Transverse colon (tissue), 4 donors: ENCODE measurements around the gene OSBPL10. TPM values are rescaled to one million over a fixed set of nuclear protein-coding genes. Genes with fewer than 3 reads are reported as not detected.

Experiments used
- DNase-seq: peaks from one replicate; pipeline ENCODE4 v3.0.0-alpha.2; 2019
- H3K27ac ChIP-seq, 4 donors: fragments of 200-600 bp; sonication (generic); 2 replicates each; pipeline ENCODE4 v1.5.1; 2016 to 2018; ENCODE audit warnings: inconsistent platforms in 4 of 4
- H3K27me3 ChIP-seq: fragments of 200-600 bp; sonication (generic); 2 replicates; pipeline ENCODE4 v1.5.1; 2017; ENCODE audit warnings: inconsistent platforms
- H3K36me3 ChIP-seq, 4 donors: fragments of 200-600 bp; sonication (generic); 2 replicates each; pipeline ENCODE4 v1.5.1; 2017 to 2019; ENCODE audit warnings: inconsistent platforms in 4 of 4
- H3K4me1 ChIP-seq, 4 donors: fragments of 200-600 bp; sonication (generic); 2 replicates each; pipeline ENCODE4 v1.5.1; 2017 to 2020; ENCODE audit warnings: inconsistent platforms in 4 of 4
- H3K4me3 ChIP-seq, 4 donors: fragments of 200-600 bp; sonication (generic); 1 replicate in 1 of 4; 2 replicates in 3 of 4; pipeline versions ENCODE4 v1.5.1 to v1.6.1; 2017 to 2019; ENCODE audit warnings: inconsistent platforms in 4 of 4
- H3K9me3 ChIP-seq, 2 donors: fragments of 200-600 bp; sonication (generic); 2 replicates each; pipeline ENCODE4 v1.5.1; 2017 to 2019; ENCODE audit warnings: inconsistent platforms in 2 of 2
- EP300 ChIP-seq: sonication (generic); formaldehyde crosslinking; IDR thresholded peaks from one replicate; pipeline ENCODE4 v1.6.1; 2017; ENCODE audit warnings: antibody characterized with exemption, low read depth
- POLR2A ChIP-seq: fragments of 450-650 bp; IDR thresholded peaks from one replicate; pipeline ENCODE4 v1.6.1; 2016; ENCODE audit warnings: antibody characterized with exemption, mild to moderate bottlenecking, moderate library complexity
- POLR2AphosphoS5 ChIP-seq, 3 donors: sonication (generic); formaldehyde crosslinking; IDR thresholded peaks; one replicate each; pipeline ENCODE4 v1.6.1; 2016; ENCODE audit warnings: antibody characterized with exemption in 3 of 3
- WGBS, 2 donors: methylation state at CpG; one replicate each; pipeline ENCODE4 v1.1.5; 2018; ENCODE audit warnings: low coverage in 1 of 2; 5-methylcytosine and 5-hydroxymethylcytosine counted together
- in situ Hi-C, 4 donors: fragments of 200-750 bp; cut with MboI; loops; one replicate each; pipeline versions ENCODE4 v1.15.0 to v1.15.1; 2017; ENCODE audit warnings: low sequenced_read_pairs in 3 of 4, low pct_ligation_motif_present in 1 of 4, low pct_unique_long_range_greater_than_20kb in 1 of 4
- intact Hi-C: fragments of 100-400 bp; cut with DNase I; formaldehyde crosslinking; loops from one replicate; pipeline ENCODE4 v1.15.1; 2023; ENCODE audit warnings: low total_unique reads
- total RNA-seq, 4 donors: library from RNA; depleted of rRNA; stranded (reverse); fragments of >200 nt; gene quantifications; one replicate each; pipeline ENCODE4 v1.1.0, GENCODE V29; 2016
- TF ChIP-seq, protein P1 (sequence below), 5 experiments: fragments of 200-600 bp in 3 of 5; fragments of 450-650 bp in 2 of 5; sonication (generic) in 3 of 5; IDR thresholded peaks; 1 replicate in 2 of 5; 2 replicates in 3 of 5; pipeline ENCODE4 v1.5.1; 2016 to 2017; ENCODE audit warnings: antibody characterized with exemption in 5 of 5, inconsistent platforms in 3 of 5, mild to moderate bottlenecking in 2 of 5, moderate library complexity in 1 of 5

Gene OSBPL10
- total RNA-seq, 4 donors from 2014 or later: 10.0 to 34.8 (median 19.5) TPM

DNA sequence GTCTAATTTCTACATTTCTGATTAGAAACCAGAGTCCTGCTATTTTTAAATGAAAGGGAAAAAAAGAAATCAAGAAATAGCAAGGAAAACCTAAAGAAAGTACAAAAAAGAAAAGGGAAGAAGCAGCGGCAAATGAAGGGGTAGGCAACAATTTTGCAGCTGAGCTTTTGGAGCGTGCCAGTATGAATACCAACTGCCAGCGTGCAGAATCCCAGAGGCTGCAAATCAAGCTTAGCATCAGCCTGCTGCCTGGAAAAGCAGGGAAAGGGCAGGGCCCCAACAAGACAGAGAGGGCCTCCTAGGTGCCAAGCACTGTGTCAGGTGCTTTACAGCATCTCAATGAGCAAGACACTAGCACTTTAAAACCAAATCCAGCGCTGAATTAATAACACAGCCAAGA lies 271.5 kb downstream of the OSBPL10 start:
- intact Hi-C loops: no loop called here
- no peaks in the 10 kb centered on the region for H3K36me3 ChIP-seq
- no peaks in the 10 kb centered on the region for H3K9me3 ChIP-seq
- WGBS, 2 donors: 94% methylated on average over 4 of the region's 4 CpGs; no CpG with 5 or more reads in 1 of the 2 donors
- in situ Hi-C loops: no loop called here
- H3K4me3 ChIP-seq: no peak overlapping the region
- no peak overlapping the region for H3K27ac ChIP-seq
- no peaks in the 10 kb centered on the region for H3K27me3 ChIP-seq
- H3K4me1 ChIP-seq: peaks cover 0 to 12% (median 3%) of the 10 kb centered on the region in 4 donors
- no peak for DNase-seq
- TF ChIP-seq EP300: no peak
- TF ChIP-seq, protein P1, sequence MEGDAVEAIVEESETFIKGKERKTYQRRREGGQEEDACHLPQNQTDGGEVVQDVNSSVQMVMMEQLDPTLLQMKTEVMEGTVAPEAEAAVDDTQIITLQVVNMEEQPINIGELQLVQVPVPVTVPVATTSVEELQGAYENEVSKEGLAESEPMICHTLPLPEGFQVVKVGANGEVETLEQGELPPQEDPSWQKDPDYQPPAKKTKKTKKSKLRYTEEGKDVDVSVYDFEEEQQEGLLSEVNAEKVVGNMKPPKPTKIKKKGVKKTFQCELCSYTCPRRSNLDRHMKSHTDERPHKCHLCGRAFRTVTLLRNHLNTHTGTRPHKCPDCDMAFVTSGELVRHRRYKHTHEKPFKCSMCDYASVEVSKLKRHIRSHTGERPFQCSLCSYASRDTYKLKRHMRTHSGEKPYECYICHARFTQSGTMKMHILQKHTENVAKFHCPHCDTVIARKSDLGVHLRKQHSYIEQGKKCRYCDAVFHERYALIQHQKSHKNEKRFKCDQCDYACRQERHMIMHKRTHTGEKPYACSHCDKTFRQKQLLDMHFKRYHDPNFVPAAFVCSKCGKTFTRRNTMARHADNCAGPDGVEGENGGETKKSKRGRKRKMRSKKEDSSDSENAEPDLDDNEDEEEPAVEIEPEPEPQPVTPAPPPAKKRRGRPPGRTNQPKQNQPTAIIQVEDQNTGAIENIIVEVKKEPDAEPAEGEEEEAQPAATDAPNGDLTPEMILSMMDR (IDR thresholded peaks at IDR 0.05): no peak
- TF ChIP-seq POLR2A: no peak
- no peak for TF ChIP-seq POLR2AphosphoS5 (IDR thresholded peaks at IDR 0.05)

DNA sequence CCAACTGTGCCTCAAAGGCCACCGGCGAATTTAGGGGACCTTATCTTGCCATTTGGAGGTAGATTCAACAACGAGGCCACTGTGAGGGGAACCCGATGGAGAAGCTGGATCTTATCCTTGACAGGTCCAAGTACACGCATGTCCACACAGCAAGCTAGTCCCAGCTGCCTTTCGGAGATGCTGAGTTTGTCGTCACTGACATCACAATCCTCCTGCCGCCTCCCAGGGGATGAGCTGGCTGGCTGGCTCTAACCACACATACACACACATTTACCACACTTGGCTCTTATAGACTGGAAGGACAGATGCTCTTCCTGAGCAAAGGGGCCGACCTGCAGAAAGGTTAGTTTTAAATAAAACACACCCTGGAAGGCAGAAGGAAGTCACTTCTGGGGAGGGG lies 272.1 kb downstream of the OSBPL10 start:
- no peak overlapping the region for H3K27ac ChIP-seq
- no peaks in the 10 kb centered on the region for H3K9me3 ChIP-seq
- peaks cover 0 to 14% (median 3%) of the 10 kb centered on the region in 4 donors for H3K4me1 ChIP-seq
- intact Hi-C loops: no loop called here
- no peak overlapping the region for H3K4me3 ChIP-seq
- TF ChIP-seq POLR2AphosphoS5 (IDR thresholded peaks at IDR 0.05): no peak
- H3K27me3 ChIP-seq: no peaks in the 10 kb centered on the region
- DNase-seq: no peak
- in situ Hi-C loops: no loop called here
- WGBS, 2 donors: 75% methylated on average over 9 of the region's 9 CpGs; no CpG with 5 or more reads in 1 of the 2 donors
- no peaks in the 10 kb centered on the region for H3K36me3 ChIP-seq

DNA sequence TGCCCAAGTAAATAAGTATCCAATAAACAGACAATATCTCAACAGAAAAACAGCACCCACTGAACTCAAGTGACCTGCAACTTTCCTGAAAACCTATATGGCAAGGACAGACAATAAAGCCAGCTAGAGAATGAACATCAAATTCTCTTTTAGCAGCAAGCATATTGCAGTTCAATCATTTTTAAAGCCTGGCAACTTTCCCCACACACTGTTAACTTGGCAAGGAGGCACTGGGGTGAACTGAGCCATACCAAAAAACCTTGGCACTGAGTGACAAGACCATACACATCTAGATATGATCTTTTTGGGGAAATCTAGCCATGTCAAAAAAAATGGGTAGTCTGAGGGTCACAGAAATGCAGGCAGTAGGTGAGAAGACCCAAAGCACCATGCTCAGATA lies 273.8 kb downstream of the OSBPL10 start:
- Histone ChIP-seq H3K4me3 (no peak overlapping the region), H3K36me3 (no peaks in the 10 kb centered on the region), H3K27me3 (no peaks in the 10 kb centered on the region), H3K4me1 (peaks cover 0 to 14% (median 3%) of the 10 kb centered on the region in 4 donors), H3K9me3 (no peaks in the 10 kb centered on the region), H3K27ac (no peak overlapping the region)
- in situ Hi-C loops (no loop called here), intact Hi-C loops (no loop called here)
- DNase-seq: no peak
- no peak for TF ChIP-seq EP300
- TF ChIP-seq POLR2A: no peak
- TF ChIP-seq, protein P1 (IDR thresholded peaks at IDR 0.05): no peak
- no peak for TF ChIP-seq POLR2AphosphoS5 (IDR thresholded peaks at IDR 0.05)

DNA sequence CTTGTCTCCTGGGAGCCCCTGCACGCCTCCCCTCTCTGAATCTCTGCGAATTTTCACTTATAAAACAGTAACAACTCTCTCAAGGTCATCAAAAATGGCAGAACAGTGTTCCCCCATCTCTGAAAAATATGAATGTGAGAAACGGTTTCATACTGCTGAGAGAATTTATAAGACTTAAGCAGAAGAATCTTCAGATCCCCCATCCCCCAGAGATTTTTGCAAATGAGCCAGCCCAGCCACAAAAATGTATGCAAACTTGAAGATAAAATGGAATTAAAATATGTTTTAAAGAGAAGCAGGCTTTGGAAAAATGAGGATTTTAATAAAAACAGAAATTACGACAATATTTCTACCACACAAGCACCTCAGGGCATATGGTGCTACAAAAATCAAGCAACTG lies 275.3 kb downstream of the OSBPL10 start:
- TF ChIP-seq, protein P1 (IDR thresholded peaks at IDR 0.05): no peak
- TF ChIP-seq POLR2AphosphoS5 (IDR thresholded peaks at IDR 0.05) (no peak), EP300 (no peak), POLR2A (no peak)
- Histone ChIP-seq H3K4me1 (peaks cover 0 to 14% (median 3%) of the 10 kb centered on the region in 4 donors), H3K27me3 (no peaks in the 10 kb centered on the region), H3K9me3 (no peaks in the 10 kb centered on the region), H3K4me3 (no peak overlapping the region), H3K27ac (no peak overlapping the region), H3K36me3 (no peaks in the 10 kb centered on the region)
- in situ Hi-C loops (no loop called here), intact Hi-C loops (no loop called here)
- WGBS, 2 donors: 72 to 84% methylated on average over 4 of the region's 4 CpGs
- DNase-seq: no peak

DNA sequence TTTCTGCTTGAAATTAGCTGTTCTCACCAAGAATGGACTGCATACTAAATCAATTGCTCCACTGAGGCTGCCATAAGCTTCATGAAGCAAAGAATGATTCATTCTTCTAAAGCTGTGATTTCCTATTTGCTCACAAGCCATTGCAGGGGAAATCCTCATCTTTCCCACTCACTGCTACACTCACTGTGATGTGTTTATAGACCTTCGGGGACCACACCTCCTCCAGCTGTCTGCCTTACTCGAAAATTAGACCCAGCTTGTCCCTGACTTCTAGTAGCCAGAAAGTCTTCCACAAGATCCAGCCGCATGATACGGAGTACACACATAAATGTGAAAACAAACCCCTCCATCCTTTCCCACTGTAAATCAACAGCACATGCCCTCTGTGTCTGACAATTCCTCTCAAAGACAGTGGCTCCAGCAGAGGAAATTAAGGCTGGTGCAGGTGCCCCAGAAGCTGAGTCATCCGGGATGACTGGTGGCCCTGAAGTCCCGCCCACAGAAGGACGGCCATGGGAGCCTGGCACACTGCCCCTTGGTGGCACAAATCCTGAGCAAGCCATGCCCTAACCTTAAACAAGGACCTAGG lies 276.4 kb downstream of the OSBPL10 start:
- H3K27ac ChIP-seq: peak overlapping the region in 1 of 4 donors; percentile 4

More for the DNA sequence above, 276.4 kb downstream of the OSBPL10 start:
- Histone ChIP-seq H3K36me3 (no peaks in the 10 kb centered on the region), H3K27me3 (no peaks in the 10 kb centered on the region), H3K9me3 (no peaks in the 10 kb centered on the region), H3K4me3 (no peak overlapping the region), H3K4me1 (peaks cover 0 to 14% (median 3%) of the 10 kb centered on the region in 4 donors)
- intact Hi-C loops (no loop called here), in situ Hi-C loops (no loop called here)
- peak; percentile 66 for DNase-seq
- no peak for TF ChIP-seq POLR2AphosphoS5 (IDR thresholded peaks at IDR 0.05)
- TF ChIP-seq EP300: no peak
- no peak for TF ChIP-seq POLR2A
- TF ChIP-seq, protein P1 (IDR thresholded peaks at IDR 0.05): no peak
- 0 to 26% methylated on average over 1 to 7 of the region's 7 CpGs for WGBS, 2 donors
